WERI-Rb-1 (cell line): Measurements from ENCODE around the gene MAPKAP1.

Experiments used
- DNase-seq: peaks from one replicate; pipeline ENCODE4 v3.0.0-alpha.2; 2020
- H3K27ac ChIP-seq: fragments of 250-450 bp; sonication (Bioruptor Pico); 2 replicates; pipeline ENCODE4 v1.5.1; 2020; ENCODE audit warnings: mild to moderate bottlenecking, moderate library complexity
- H3K27me3 ChIP-seq: fragments of 250-450 bp; sonication (Bioruptor Pico); 2 replicates; pipeline ENCODE4 v1.5.1; 2021; ENCODE audit warnings: mild to moderate bottlenecking, low read depth, moderate library complexity; ENCODE audit not compliant: insufficient read depth, severe bottlenecking
- H3K36me3 ChIP-seq: fragments of 250-450 bp; sonication (Bioruptor Pico); 2 replicates; pipeline ENCODE4 v1.5.1; 2020; ENCODE audit warnings: mild to moderate bottlenecking, moderate library complexity
- H3K4me3 ChIP-seq: 2 replicates; pipeline ENCODE4 v1.5.1; 2011; ENCODE audit warnings: low read depth, mild to moderate bottlenecking, control low read depth, low read length
- H3K9me3 ChIP-seq: fragments of 250-450 bp; sonication (Bioruptor Pico); 2 replicates; pipeline ENCODE4 v1.5.1; 2021; ENCODE audit warnings: mild to moderate bottlenecking, moderate library complexity; ENCODE audit not compliant: severe bottlenecking
- TF ChIP-seq, protein P1 (sequence below): IDR thresholded peaks from 2 replicates; pipeline ENCODE4 v1.5.1; 2011; ENCODE audit warnings: low read depth, mild to moderate bottlenecking, control low read depth, inconsistent platforms, low read length

The MAPKAP1 gene

DNA sequence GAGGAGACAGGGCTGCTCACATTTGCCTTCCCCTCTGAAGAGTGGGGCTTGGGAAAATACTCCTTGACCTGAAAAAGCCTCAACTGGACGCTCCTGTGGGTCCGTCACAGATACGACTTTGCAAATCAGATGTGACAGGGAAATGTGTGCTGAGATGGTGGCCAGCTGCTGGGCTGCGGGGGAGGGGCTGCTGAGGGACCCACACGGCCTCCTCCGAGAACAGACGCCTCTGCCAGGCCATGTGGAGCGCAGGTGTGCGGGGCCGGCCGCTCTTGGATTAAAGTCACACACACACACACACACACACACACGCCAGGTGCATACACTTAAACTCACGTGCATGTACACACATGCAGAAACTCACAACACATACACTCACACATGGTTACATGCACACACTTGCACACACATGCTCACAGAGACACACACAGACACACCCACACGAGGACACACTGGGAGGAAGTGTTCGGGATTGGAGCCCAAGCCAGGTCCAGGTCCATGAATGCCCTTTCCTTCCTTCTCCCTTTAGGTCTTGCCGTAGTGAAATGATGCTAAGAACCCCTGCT is 278.0 kb downstream of the MAPKAP1 start:
- Histone ChIP-seq H3K27ac (no peak overlapping the region), H3K4me3 (no peak overlapping the region), H3K27me3 (no peaks in the 10 kb centered on the region), H3K9me3 (no peaks in the 10 kb centered on the region), H3K36me3 (no peaks in the 10 kb centered on the region)
- peak; percentile 93 for DNase-seq
- TF ChIP-seq, protein P1, sequence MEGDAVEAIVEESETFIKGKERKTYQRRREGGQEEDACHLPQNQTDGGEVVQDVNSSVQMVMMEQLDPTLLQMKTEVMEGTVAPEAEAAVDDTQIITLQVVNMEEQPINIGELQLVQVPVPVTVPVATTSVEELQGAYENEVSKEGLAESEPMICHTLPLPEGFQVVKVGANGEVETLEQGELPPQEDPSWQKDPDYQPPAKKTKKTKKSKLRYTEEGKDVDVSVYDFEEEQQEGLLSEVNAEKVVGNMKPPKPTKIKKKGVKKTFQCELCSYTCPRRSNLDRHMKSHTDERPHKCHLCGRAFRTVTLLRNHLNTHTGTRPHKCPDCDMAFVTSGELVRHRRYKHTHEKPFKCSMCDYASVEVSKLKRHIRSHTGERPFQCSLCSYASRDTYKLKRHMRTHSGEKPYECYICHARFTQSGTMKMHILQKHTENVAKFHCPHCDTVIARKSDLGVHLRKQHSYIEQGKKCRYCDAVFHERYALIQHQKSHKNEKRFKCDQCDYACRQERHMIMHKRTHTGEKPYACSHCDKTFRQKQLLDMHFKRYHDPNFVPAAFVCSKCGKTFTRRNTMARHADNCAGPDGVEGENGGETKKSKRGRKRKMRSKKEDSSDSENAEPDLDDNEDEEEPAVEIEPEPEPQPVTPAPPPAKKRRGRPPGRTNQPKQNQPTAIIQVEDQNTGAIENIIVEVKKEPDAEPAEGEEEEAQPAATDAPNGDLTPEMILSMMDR, result no peak

DNA sequence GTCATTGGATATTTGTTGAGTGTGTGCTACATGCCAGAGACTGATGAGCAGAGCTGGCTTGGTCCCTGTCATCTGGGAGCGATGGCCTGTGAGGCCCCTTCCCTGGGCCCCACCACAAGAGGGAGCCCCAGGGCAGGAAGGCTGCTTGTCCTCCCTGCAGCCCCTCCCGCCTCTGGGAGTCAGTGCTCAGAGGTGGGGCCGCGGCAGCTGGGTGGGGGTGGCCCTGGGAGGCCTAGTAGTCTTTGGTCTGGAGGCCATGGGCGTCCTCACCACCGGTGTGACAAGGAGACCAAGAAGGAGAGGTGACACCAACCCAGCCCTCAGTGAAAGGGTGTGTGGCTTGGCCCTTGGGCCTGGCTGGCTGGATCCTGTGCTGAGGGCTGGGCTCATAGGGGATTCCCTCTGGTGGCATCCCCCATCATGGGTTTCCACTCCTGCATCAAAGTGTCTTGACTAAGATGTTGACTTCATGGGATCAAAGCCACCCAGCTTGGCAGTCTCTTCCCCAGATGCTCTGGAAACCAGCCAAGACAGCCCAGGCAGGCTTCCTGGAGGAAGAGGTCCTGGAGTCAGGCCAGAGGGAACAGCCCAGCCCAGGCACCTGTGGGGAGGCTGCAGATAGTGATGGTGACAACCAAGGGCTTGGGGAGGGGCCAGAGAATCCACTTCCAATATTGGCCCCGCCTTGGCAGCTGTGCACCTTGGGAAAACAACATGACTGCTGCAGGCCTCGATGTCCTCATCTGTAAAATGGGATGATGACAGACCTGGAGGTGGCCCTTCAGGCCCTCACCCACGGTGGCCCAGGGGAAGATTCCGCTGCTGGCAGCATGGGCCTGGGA is 278.7 kb downstream of the MAPKAP1 start:
- peak; percentile 79 for DNase-seq

DNA sequence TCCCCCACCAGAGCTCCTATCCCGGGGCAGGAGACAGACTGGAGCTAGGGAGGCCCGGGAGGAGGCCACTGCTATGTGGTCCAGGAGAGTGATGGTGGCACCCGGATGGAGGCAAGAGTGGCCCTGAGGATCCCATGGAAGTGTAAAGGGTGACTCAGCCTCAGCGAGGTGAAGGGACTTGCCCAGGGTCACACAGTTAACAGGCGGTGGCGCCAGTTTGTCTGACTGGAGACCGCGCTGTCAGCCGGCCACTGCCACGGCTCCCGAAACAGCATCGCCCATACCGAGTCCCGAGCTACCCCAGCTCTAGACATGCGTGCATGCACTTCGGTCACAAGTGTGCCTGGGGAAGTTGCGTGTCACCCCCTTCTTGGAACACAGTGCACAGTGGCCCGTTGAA is 279.5 kb downstream of the MAPKAP1 start:
- no peak for DNase-seq
- TF ChIP-seq, protein P1, result no peak
- H3K36me3 ChIP-seq, result no peaks in the 10 kb centered on the region
- no peaks in the 10 kb centered on the region for H3K9me3 ChIP-seq
- H3K27ac ChIP-seq, result no peak overlapping the region
- H3K27me3 ChIP-seq, result no peaks in the 10 kb centered on the region
- H3K4me3 ChIP-seq, result no peak overlapping the region

More for the DNA sequence above, 278.7 kb downstream of the MAPKAP1 start:
- no peaks in the 10 kb centered on the region for H3K9me3 ChIP-seq
- no peak overlapping the region for H3K4me3 ChIP-seq
- no peaks in the 10 kb centered on the region for H3K27me3 ChIP-seq
- no peak overlapping the region for H3K27ac ChIP-seq
- TF ChIP-seq, protein P1, result peak; percentile 86
- no peaks in the 10 kb centered on the region for H3K36me3 ChIP-seq

DNA sequence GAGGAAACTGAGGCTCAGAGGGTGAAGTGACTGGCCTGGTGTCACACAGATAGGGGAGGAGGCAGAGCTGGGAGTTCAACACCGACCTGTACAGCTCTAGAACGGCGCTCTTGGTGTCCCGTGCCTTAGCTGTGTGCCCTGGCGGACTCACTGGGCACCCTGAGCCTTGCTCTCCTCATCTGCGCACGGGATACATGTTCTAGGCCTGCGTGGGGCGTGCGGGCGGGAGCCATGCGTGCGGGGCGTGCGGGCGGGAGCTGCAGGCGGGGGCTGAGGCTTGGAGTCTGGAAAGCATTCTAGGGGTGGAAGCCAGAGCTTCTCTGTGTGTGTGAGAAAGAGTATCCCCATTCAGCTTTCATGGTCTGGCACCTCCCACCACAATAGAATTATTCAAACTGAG is 280.1 kb downstream of the MAPKAP1 start:
- H3K27me3 ChIP-seq, result no peaks in the 10 kb centered on the region
- no peak overlapping the region for H3K4me3 ChIP-seq
- H3K36me3 ChIP-seq, result no peaks in the 10 kb centered on the region
- TF ChIP-seq, protein P1, result no peak
- no peaks in the 10 kb centered on the region for H3K9me3 ChIP-seq
- DNase-seq, result no peak
- H3K27ac ChIP-seq, result no peak overlapping the region

DNA sequence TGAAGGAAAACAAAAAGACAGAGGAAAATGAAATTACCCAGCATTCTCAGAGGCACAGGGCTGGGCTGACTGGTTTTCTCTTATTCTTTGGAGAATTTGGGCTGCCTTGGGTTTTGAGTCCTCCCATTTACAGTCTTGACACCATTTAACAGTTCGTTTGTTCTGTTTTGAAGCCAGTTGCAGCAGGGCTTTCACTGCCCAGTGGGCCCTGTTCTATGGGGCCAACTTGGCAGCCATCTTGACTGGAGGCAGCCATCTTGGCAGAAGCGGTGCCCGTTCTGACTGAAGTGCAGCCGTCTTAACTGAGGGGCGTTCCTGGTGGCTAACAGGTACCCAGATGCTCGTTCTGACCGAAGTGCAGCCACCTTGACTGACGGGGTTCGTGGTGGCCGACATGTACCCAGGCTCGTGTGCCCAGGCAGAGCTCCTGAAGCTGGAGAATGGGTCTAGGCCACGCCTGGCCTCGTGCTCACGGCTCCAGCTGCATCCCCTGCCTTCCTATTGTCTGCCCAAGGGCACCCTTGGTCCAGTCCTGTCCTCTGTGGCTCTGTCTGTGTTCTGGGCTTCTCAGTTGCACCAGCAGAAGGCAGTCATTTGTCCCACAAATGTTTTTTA is 281.0 kb downstream of the MAPKAP1 start:
- H3K4me3 ChIP-seq, result no peak overlapping the region
- H3K27ac ChIP-seq, result no peak overlapping the region
- H3K36me3 ChIP-seq, result no peaks in the 10 kb centered on the region
- no peaks in the 10 kb centered on the region for H3K9me3 ChIP-seq
- H3K27me3 ChIP-seq, result no peaks in the 10 kb centered on the region
- TF ChIP-seq, protein P1, result no peak
- no peak for DNase-seq
